GM12878 (cell line): ENCODE measurements around the gene SORCS1. TPM values are rescaled to one million over a fixed set of nuclear protein-coding genes. Genes with fewer than 3 reads are reported as not detected.

Source experiments
- ATAC-seq: fragments of 200-7000 bp; cut with Tn5 transposase; 3 replicates; pipeline ENCODE4 v1.9.1; 2020; ENCODE audit warnings: mild to moderate bottlenecking, moderate library complexity
- BruUV-seq: library from RNA; stranded (reverse); fragments of 400-500 nt; replicated peaks from 2 replicates; lab custom pipeline; 2021; lab: Mats Ljungman, UMichigan
- CTCF ChIA-PET: fragments of 300-600 bp; sonication (Branson Sonifier 250); formaldehyde crosslinking; extraction: SDS; loops from one replicate; lab custom pipeline; 2021; ENCODE audit warnings: inconsistent platforms; lab: Yijun Ruan, JAX
- POLR2A ChIA-PET: fragments of 350-600 bp; formaldehyde crosslinking; extraction: SDS; loops from one replicate; lab custom pipeline; 2021; ENCODE audit warnings: inconsistent platforms; lab: Charles Lee
- RAD21 ChIA-PET: fragments of 300-600 bp; sonication (Branson Sonifier 250); formaldehyde crosslinking; loops from one replicate; lab custom pipeline; 2023; ENCODE audit warnings: antibody characterized with exemption; ENCODE audit not compliant: unreplicated experiment; lab: Charles Lee
- SMC1A ChIA-PET: fragments of 300-600 bp; sonication (Branson Sonifier 250); formaldehyde crosslinking; loops from one replicate; lab custom pipeline; 2023; ENCODE audit not compliant: unreplicated experiment, uncharacterized antibody; lab: Charles Lee
- DNase-seq: peaks from one replicate; pipeline ENCODE4 v3.0.0-alpha.2; 2011; ENCODE audit warnings: low read depth, low spot score
- FAIRE-seq: peaks from 3 replicates; lab custom pipeline; 2011; peaks lifted over from hg19 to GRCh38; lab: Jason Lieb, UNC
- H2AFZ ChIP-seq: 2 replicates; pipeline ENCODE4 v1.6.0; 2011; ENCODE audit warnings: low read depth, low read length, control low read depth; ENCODE audit not compliant: control insufficient read depth
- H3K27ac ChIP-seq: 2 replicates; pipeline ENCODE4 v1.5.1; 2011; ENCODE audit warnings: control low read depth; ENCODE audit not compliant: control insufficient read depth, insufficient read depth
- H3K27me3 ChIP-seq, 2 experiments: replicated peaks in 1 of 2; 2 replicates each; pipeline versions ENCODE4 v1.6.0 to v1.6.1; 2011; ENCODE audit warnings: low read length in 1 of 2; ENCODE audit not compliant: control insufficient read depth in 2 of 2, insufficient read depth in 2 of 2
- H3K36me3 ChIP-seq, 2 experiments: 2 replicates each; pipeline ENCODE4 v1.5.1; 2011; ENCODE audit warnings: low read length in 1 of 2; ENCODE audit not compliant: control insufficient read depth in 2 of 2, insufficient read depth in 2 of 2
- H3K4me1 ChIP-seq: 2 replicates; pipeline ENCODE4 v1.6.1; 2011; ENCODE audit warnings: mild to moderate bottlenecking, low read length, moderate library complexity, mixed read lengths; ENCODE audit not compliant: control insufficient read depth, insufficient read depth
- H3K4me2 ChIP-seq: 2 replicates; pipeline ENCODE4 v1.6.0; 2011; ENCODE audit warnings: control low read depth; ENCODE audit not compliant: control insufficient read depth, insufficient read depth
- H3K4me3 ChIP-seq: fragments of 200-600 bp; sonication (generic); 2 replicates; pipeline ENCODE4 v1.5.1; 2016
- H3K79me2 ChIP-seq: 2 replicates; pipeline ENCODE4 v1.6.0; 2011; ENCODE audit warnings: low read length; ENCODE audit not compliant: control insufficient read depth, insufficient read depth
- H3K9ac ChIP-seq: 2 replicates; pipeline ENCODE4 v1.8.0; 2011; ENCODE audit warnings: low read length, control low read depth, mixed read lengths; ENCODE audit not compliant: control insufficient read depth, insufficient read depth
- H3K9me3 ChIP-seq: replicated peaks from 3 replicates; pipeline ENCODE4 v1.5.1; 2011; ENCODE audit warnings: mild to moderate bottlenecking, low read length; ENCODE audit not compliant: control insufficient read depth, insufficient read depth
- H4K20me1 ChIP-seq: 2 replicates; pipeline ENCODE4 v1.6.0; 2011; ENCODE audit not compliant: control insufficient read depth, insufficient read depth
- CBFB ChIP-seq: IDR thresholded peaks from 2 replicates; pipeline ENCODE4 v1.6.1; 2016; ENCODE audit warnings: antibody characterized with exemption, low read depth
- EZH2 ChIP-seq: IDR thresholded peaks from 2 replicates; pipeline ENCODE4 v1.6.1; 2012; ENCODE audit warnings: low read depth, mild to moderate bottlenecking, control low read depth, inconsistent platforms, low read length, borderline replicate concordance; ENCODE audit not compliant: control insufficient read depth
- NFYA ChIP-seq: IDR thresholded peaks from 2 replicates; pipeline ENCODE4 v1.6.1; 2011; ENCODE audit warnings: low read depth, mild to moderate bottlenecking, low read length, improper control_type of control experiment, borderline replicate concordance
- NRF1 ChIP-seq: conservative IDR thresholded peaks from 2 replicates; pipeline ENCODE4 v1.6.1; 2011; ENCODE audit warnings: mild to moderate bottlenecking, low read depth, low read length, improper control_type of control experiment
- RAD51 ChIP-seq: fragments of 450-650 bp; IDR thresholded peaks from 2 replicates; pipeline ENCODE4 v1.6.1; 2016; ENCODE audit warnings: moderate library complexity, mild to moderate bottlenecking, inconsistent platforms
- SIX5 ChIP-seq: IDR thresholded peaks from 2 replicates; pipeline ENCODE4 v1.6.1; 2011; ENCODE audit warnings: mild to moderate bottlenecking, low read depth, low read length, moderate library complexity; ENCODE audit not compliant: severe bottlenecking
- SUZ12 ChIP-seq: fragments of 200-600 bp; sonication (generic); IDR thresholded peaks from one replicate; pipeline ENCODE4 v1.6.1; 2018; ENCODE audit warnings: antibody characterized with exemption, mild to moderate bottlenecking; ENCODE audit not compliant: unreplicated experiment
- WGBS: methylation state at CpG from one replicate; pipeline ENCODE4 v1.1.6; 2016; ENCODE audit warnings: low lambda C conversion rate; ENCODE audit not compliant: insufficient replicate concordance, insufficient coverage; ENCODE audit errors: missing lambda C conversion rate; 5-methylcytosine and 5-hydroxymethylcytosine counted together
- in situ Hi-C: fragments of 300-500 bp; cut with MboI; formaldehyde crosslinking; loops from 9 replicates; pipeline ENCODE4 v1.14.3; 2018; ENCODE audit warnings: mixed read lengths
- intact Hi-C: fragments of 100-400 bp; cut with micrococcal nuclease; formaldehyde crosslinking; loops from one replicate; pipeline ENCODE4 v1.14.2; 2022; ENCODE audit not compliant: unreplicated experiment
- polyA plus RNA-seq, 11 experiments: library from polyadenylated mRNA; depleted of rRNA in 4 of 11; unstranded in 6 of 11; stranded (reverse) in 5 of 11; fragments of >200 nt; fragmentation: Nextera tagmentation in 4 of 11; fragmentation: Illumina TruSeq in 1 of 11; extraction: Ambion mirVana in 4 of 11; extraction: Trizol in 1 of 11; gene quantifications; 1 replicate in 1 of 11; 2 replicates in 10 of 11; pipeline versions ENCODE4 v1.2.1 to v1.2.3, GENCODE V29; 2011 to 2016; ENCODE audit warnings: inconsistent platforms in 2 of 11, missing spikeins in 2 of 11, low read depth in 1 of 11
- total RNA-seq, 4 experiments: library from RNA; depleted of rRNA in 3 of 4; stranded (reverse); fragments of >200 nt in 3 of 4; fragmentation: Illumina TruSeq in 1 of 4; extraction: Trizol in 1 of 4; gene quantifications; 2 replicates each; pipeline versions ENCODE4 v1.2.1 to v1.2.3, GENCODE V29; 2013 to 2021
- TF ChIP-seq, protein P1 (sequence below): fragments of 450-650 bp; IDR thresholded peaks from 2 replicates; pipeline ENCODE4 v1.6.1; 2017; ENCODE audit warnings: antibody characterized with exemption, mild to moderate bottlenecking, moderate library complexity
- TF ChIP-seq, protein P2 (sequence below): IDR thresholded peaks from 2 replicates; pipeline ENCODE4 v1.6.1; 2012; ENCODE audit warnings: low read depth, low read length, improper control_type of control experiment

Gene SORCS1
- total and polyA plus RNA-seq, 10 of the 15 experiments (the other 5 are each of a cell fraction or from before 2014, with no cell fraction given), result 0.02 to 9.6 (median 0.06) TPM; not detected in 3

DNA sequence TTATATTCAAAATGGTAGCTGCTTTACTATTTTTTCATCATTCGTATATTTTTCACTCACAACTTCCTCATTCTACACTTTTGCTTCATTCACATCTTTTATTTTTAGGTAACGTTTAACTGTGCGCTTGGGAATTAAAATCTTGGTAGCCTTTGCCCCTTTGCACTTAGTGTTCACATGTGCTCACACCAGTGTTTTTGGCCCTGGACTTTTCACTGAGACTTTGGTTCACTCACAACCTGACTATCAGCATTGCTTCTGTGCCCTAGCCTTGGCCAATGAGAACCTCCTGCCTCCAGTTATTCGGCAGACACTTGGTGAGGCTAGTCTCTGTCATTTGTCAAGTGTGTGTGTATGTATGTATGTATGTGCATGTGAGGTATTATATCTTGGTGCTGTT lies 596.9 kb downstream of the SORCS1 start:
- Histone ChIP-seq H3K9me3 (no peaks in the 10 kb centered on the region), H3K4me3 (no peak overlapping the region)
- DNase-seq, result no peak
- FAIRE-seq, result no peak
- SMC1A ChIA-PET, result no interaction called here
- TF ChIP-seq SUZ12, result no peak
- TF ChIP-seq, protein P1, sequence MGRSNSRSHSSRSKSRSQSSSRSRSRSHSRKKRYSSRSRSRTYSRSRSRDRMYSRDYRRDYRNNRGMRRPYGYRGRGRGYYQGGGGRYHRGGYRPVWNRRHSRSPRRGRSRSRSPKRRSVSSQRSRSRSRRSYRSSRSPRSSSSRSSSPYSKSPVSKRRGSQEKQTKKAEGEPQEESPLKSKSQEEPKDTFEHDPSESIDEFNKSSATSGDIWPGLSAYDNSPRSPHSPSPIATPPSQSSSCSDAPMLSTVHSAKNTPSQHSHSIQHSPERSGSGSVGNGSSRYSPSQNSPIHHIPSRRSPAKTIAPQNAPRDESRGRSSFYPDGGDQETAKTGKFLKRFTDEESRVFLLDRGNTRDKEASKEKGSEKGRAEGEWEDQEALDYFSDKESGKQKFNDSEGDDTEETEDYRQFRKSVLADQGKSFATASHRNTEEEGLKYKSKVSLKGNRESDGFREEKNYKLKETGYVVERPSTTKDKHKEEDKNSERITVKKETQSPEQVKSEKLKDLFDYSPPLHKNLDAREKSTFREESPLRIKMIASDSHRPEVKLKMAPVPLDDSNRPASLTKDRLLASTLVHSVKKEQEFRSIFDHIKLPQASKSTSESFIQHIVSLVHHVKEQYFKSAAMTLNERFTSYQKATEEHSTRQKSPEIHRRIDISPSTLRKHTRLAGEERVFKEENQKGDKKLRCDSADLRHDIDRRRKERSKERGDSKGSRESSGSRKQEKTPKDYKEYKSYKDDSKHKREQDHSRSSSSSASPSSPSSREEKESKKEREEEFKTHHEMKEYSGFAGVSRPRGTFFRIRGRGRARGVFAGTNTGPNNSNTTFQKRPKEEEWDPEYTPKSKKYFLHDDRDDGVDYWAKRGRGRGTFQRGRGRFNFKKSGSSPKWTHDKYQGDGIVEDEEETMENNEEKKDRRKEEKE, result no peak
- no peak for TF ChIP-seq NRF1
- no peak for TF ChIP-seq EZH2
- TF ChIP-seq CBFB, result no peak
- TF ChIP-seq, protein P2, sequence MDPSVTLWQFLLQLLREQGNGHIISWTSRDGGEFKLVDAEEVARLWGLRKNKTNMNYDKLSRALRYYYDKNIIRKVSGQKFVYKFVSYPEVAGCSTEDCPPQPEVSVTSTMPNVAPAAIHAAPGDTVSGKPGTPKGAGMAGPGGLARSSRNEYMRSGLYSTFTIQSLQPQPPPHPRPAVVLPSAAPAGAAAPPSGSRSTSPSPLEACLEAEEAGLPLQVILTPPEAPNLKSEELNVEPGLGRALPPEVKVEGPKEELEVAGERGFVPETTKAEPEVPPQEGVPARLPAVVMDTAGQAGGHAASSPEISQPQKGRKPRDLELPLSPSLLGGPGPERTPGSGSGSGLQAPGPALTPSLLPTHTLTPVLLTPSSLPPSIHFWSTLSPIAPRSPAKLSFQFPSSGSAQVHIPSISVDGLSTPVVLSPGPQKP, result no peak
- TF ChIP-seq NFYA, result no peak
- TF ChIP-seq RAD51, result no peak
- no peak for TF ChIP-seq SIX5
- TF ChIP-seq, all 136 proteins: peak for 0
- Histone ChIP-seq H3K9ac (no peak overlapping the region), H4K20me1 (no peaks in the 10 kb centered on the region), H3K36me3 (no peaks in the 10 kb centered on the region), H3K79me2 (no peaks in the 10 kb centered on the region), H3K4me1 (no peaks in the 10 kb centered on the region), H3K27me3 (no peaks in the 10 kb centered on the region), H2AFZ (no peak overlapping the region), H3K4me2 (no peak overlapping the region), H3K27ac (no peak overlapping the region)
- POLR2A ChIA-PET, result no interaction called here
- no TSS peak for BruUV-seq
- in situ Hi-C loops (no loop called here), intact Hi-C loops (no loop called here)
- CTCF ChIA-PET, result no interaction called here
- no peak for ATAC-seq
- RAD21 ChIA-PET, result no interaction called here
- 60% methylated on average over 4 of the region's 4 CpGs for WGBS
